ENCODE measurements around the gene ITPKB.

- no peak for TF ChIP-seq USF1 (IDR thresholded peaks at IDR 0.05; ENCODE audit: borderline replicate concordance, low read depth)
- no peak for TF ChIP-seq CTCF (IDR thresholded peaks at IDR 0.05)
Observed at GRCh38 chr1:226630592-226630991, 108.5 kb downstream of the ITPKB start.
